ENCODE data around the gene GTF2I.
"Not testable (repeated sequence)": the region's sequence is repeated elsewhere in the genome, so short reads cannot be mapped to it uniquely, and the experiment has no call there.

Gene GTF2I

GRCh38 chr7:74690474-74690873 lies 33.0 kb downstream of the GTF2I start:
- TF ChIP-seq CTCF (conservative IDR thresholded peaks at IDR 0.05; ENCODE audit: low read length) (no peak), EZH2phosphoT487 (IDR thresholded peaks at IDR 0.05; ENCODE audit: borderline replicate concordance) (no peak)
- Histone ChIP-seq H3F3A (ENCODE audit: low read depth) (no peaks in the 10 kb centered on the region), H3K9ac (ENCODE audit: low read depth, low read length, poor library complexity, severe bottlenecking) (no peak overlapping the region), H3K36me3 (ENCODE audit: insufficient read depth, low read length) (peaks cover 66% of the 10 kb centered on the region), H3K4me2 (ENCODE audit: low read depth, low read length, poor library complexity, severe bottlenecking) (no peak overlapping the region), H4K20me1 (ENCODE audit: insufficient read depth, low read length, poor library complexity, severe bottlenecking) (peaks cover 49% of the 10 kb centered on the region), H3K9me2 (replicated peaks; ENCODE audit: low read depth, low read length) (no peaks in the 10 kb centered on the region), H3K27me3 (ENCODE audit: insufficient read depth, low read length, poor library complexity, severe bottlenecking) (no peaks in the 10 kb centered on the region), H3K4me3 (ENCODE audit: low read length, poor library complexity, severe bottlenecking) (no peak overlapping the region), H3K9me3 (ENCODE audit: insufficient read depth, low read depth, low read length) (peaks cover 7% of the 10 kb centered on the region; the same call in 1 of the 2 replicates), H3K4me1 (ENCODE audit: insufficient read depth, low read length, poor library complexity, severe bottlenecking) (no peaks in the 10 kb centered on the region), H2AFZ (ENCODE audit: low read length) (no peak overlapping the region), H3K79me2 (ENCODE audit: insufficient read depth, low read length) (peaks cover 61% of the 10 kb centered on the region)

- not testable (repeated sequence) for H3K9ac ChIP-seq (ENCODE audit: low read depth, low read length, poor library complexity, severe bottlenecking); H4K20me1 ChIP-seq (ENCODE audit: insufficient read depth, low read length, poor library complexity, severe bottlenecking); H3K4me3 ChIP-seq (ENCODE audit: low read length, poor library complexity, severe bottlenecking); H3K79me2 ChIP-seq (ENCODE audit: insufficient read depth, low read length); H3K4me2 ChIP-seq (ENCODE audit: low read depth, low read length, poor library complexity, severe bottlenecking); H3K27me3 ChIP-seq (ENCODE audit: insufficient read depth, low read length, poor library complexity, severe bottlenecking); H3K9me3 ChIP-seq (ENCODE audit: insufficient read depth, low read depth, low read length); H2AFZ ChIP-seq (ENCODE audit: low read length); H3K9me2 ChIP-seq (replicated peaks; ENCODE audit: low read depth, low read length); H3F3A ChIP-seq (ENCODE audit: low read depth); H3K4me1 ChIP-seq (ENCODE audit: insufficient read depth, low read length, poor library complexity, severe bottlenecking)
- peaks cover 95% of the 10 kb centered on the region for H3K36me3 ChIP-seq (ENCODE audit: insufficient read depth, low read length)
These were observed 46.9 kb downstream of the GTF2I start for GRCh38 chr7:74704419-74704818.

- H3K9ac ChIP-seq (ENCODE audit: low read depth, low read length, poor library complexity, severe bottlenecking), result no peak overlapping the region
- H4K20me1 ChIP-seq (ENCODE audit: insufficient read depth, low read length, poor library complexity, severe bottlenecking), result peaks cover 2% of the 10 kb centered on the region
- TF ChIP-seq CTCF (conservative IDR thresholded peaks at IDR 0.05; ENCODE audit: low read length), result no peak
- no peak for TF ChIP-seq EZH2phosphoT487 (IDR thresholded peaks at IDR 0.05; ENCODE audit: borderline replicate concordance)
These were observed 49.7 kb downstream of the GTF2I start for GRCh38 chr7:74707238-74707637.

GRCh38 chr7:74708569-74709275 lies 51.2 kb downstream of the GTF2I start:
- TF ChIP-seq EZH2phosphoT487 (IDR thresholded peaks at IDR 0.05; ENCODE audit: borderline replicate concordance) (no peak), CTCF (conservative IDR thresholded peaks at IDR 0.05; ENCODE audit: low read length) (no peak)
- H3K9ac ChIP-seq (ENCODE audit: low read depth, low read length, poor library complexity, severe bottlenecking), result no peak overlapping the region
- no peak overlapping the region for H3K4me3 ChIP-seq (ENCODE audit: low read length, poor library complexity, severe bottlenecking)
- peaks cover 7% of the 10 kb centered on the region; the same call in 1 of the 2 replicates for H3K79me2 ChIP-seq (ENCODE audit: insufficient read depth, low read length)
- no peaks in the 10 kb centered on the region for H3K4me1 ChIP-seq (ENCODE audit: insufficient read depth, low read length, poor library complexity, severe bottlenecking)
- H3K36me3 ChIP-seq (ENCODE audit: insufficient read depth, low read length), result peaks cover 94% of the 10 kb centered on the region
- no peaks in the 10 kb centered on the region for H3K9me2 ChIP-seq (replicated peaks; ENCODE audit: low read depth, low read length)
- peaks cover 2% of the 10 kb centered on the region for H4K20me1 ChIP-seq (ENCODE audit: insufficient read depth, low read length, poor library complexity, severe bottlenecking)
- no peak overlapping the region for H3K4me2 ChIP-seq (ENCODE audit: low read depth, low read length, poor library complexity, severe bottlenecking)
- no peak overlapping the region for H2AFZ ChIP-seq (ENCODE audit: low read length)
- no peaks in the 10 kb centered on the region for H3K27me3 ChIP-seq (ENCODE audit: insufficient read depth, low read length, poor library complexity, severe bottlenecking)
- H3K9me3 ChIP-seq (ENCODE audit: insufficient read depth, low read depth, low read length), result no peaks in the 10 kb centered on the region
- no peaks in the 10 kb centered on the region for H3F3A ChIP-seq (ENCODE audit: low read depth)

More at GRCh38 chr7:74707238-74707637, 49.7 kb downstream of the GTF2I start:
- H2AFZ ChIP-seq (ENCODE audit: low read length), result no peak overlapping the region
- no peak overlapping the region for H3K4me2 ChIP-seq (ENCODE audit: low read depth, low read length, poor library complexity, severe bottlenecking)
- H3K27me3 ChIP-seq (ENCODE audit: insufficient read depth, low read length, poor library complexity, severe bottlenecking), result no peaks in the 10 kb centered on the region
- no peaks in the 10 kb centered on the region for H3K4me1 ChIP-seq (ENCODE audit: insufficient read depth, low read length, poor library complexity, severe bottlenecking)
- peaks cover under 1% of the 10 kb centered on the region; the same call in 1 of the 2 replicates for H3K79me2 ChIP-seq (ENCODE audit: insufficient read depth, low read length)
- peaks cover 94% of the 10 kb centered on the region for H3K36me3 ChIP-seq (ENCODE audit: insufficient read depth, low read length)
- no peaks in the 10 kb centered on the region for H3K9me3 ChIP-seq (ENCODE audit: insufficient read depth, low read depth, low read length)
- H3K9me2 ChIP-seq (replicated peaks; ENCODE audit: low read depth, low read length), result no peaks in the 10 kb centered on the region
- H3F3A ChIP-seq (ENCODE audit: low read depth), result no peaks in the 10 kb centered on the region
- H3K4me3 ChIP-seq (ENCODE audit: low read length, poor library complexity, severe bottlenecking), result no peak overlapping the region
